ENCODE measurements around the gene TALDO1.

TALDO1 gene

GRCh38 chr11:801097-801780 lies 54.0 kb downstream of the TALDO1 start:
- in situ Hi-C loops (cut with HindIII; ENCODE audit: low sequenced_read_pairs): no loop called here
- no peak overlapping the region for H3K4me3 ChIP-seq (ENCODE audit: low read depth, low read length)
- TF ChIP-seq CTCF (IDR thresholded peaks at IDR 0.05; ENCODE audit: low read depth, low read length, missing control alignments): no peak
- no peak for DNase-seq (ENCODE audit: low read depth)

GRCh38 chr11:802018-802617 lies 54.9 kb downstream of the TALDO1 start:
- no peak for TF ChIP-seq CTCF (IDR thresholded peaks at IDR 0.05; ENCODE audit: low read depth, low read length, missing control alignments)
- in situ Hi-C loops (cut with HindIII; ENCODE audit: low sequenced_read_pairs): no loop called here
- H3K4me3 ChIP-seq (ENCODE audit: low read depth, low read length): no peak overlapping the region
- no peak for DNase-seq (ENCODE audit: low read depth)

GRCh38 chr11:802693-803466 lies 55.6 kb downstream of the TALDO1 start:
- no peak for DNase-seq (ENCODE audit: low read depth)
- no peak for TF ChIP-seq CTCF (IDR thresholded peaks at IDR 0.05; ENCODE audit: low read depth, low read length, missing control alignments)
- in situ Hi-C loops (cut with HindIII; ENCODE audit: low sequenced_read_pairs): no loop called here
- no peak overlapping the region for H3K4me3 ChIP-seq (ENCODE audit: low read depth, low read length)

GRCh38 chr11:803467-803742 lies 56.1 kb downstream of the TALDO1 start:
- no peak for TF ChIP-seq CTCF (IDR thresholded peaks at IDR 0.05; ENCODE audit: low read depth, low read length, missing control alignments)
- peak overlapping the region; percentile 51 for H3K4me3 ChIP-seq (ENCODE audit: low read depth, low read length)
- DNase-seq (ENCODE audit: low read depth): no peak
- in situ Hi-C loops (cut with HindIII; ENCODE audit: low sequenced_read_pairs): no loop called here

- TF ChIP-seq CTCF (IDR thresholded peaks at IDR 0.05; ENCODE audit: low read depth, low read length, missing control alignments): no peak
- no peak for DNase-seq (ENCODE audit: low read depth)
- H3K4me3 ChIP-seq (ENCODE audit: low read depth, low read length): peak overlapping the region; percentile 51
- in situ Hi-C loops (cut with HindIII; ENCODE audit: low sequenced_read_pairs): no loop called here
Observed at GRCh38 chr11:803770-804598, 56.7 kb downstream of the TALDO1 start.

GRCh38 chr11:804599-804964 lies 57.3 kb downstream of the TALDO1 start:
- peak overlapping the region; percentile 51 for H3K4me3 ChIP-seq (ENCODE audit: low read depth, low read length)
- in situ Hi-C loops (cut with HindIII; ENCODE audit: low sequenced_read_pairs): no loop called here
- no peak for DNase-seq (ENCODE audit: low read depth)
- no peak for TF ChIP-seq CTCF (IDR thresholded peaks at IDR 0.05; ENCODE audit: low read depth, low read length, missing control alignments)

Data from astrocyte of the cerebellum (primary cell).